NCI-H2196 treated with DMSO at 0.1 percent for 48 hours (cell line): ENCODE results near the gene PMAIP1.

Experiments used
- DNase-seq: peaks from one replicate; lab custom pipeline; 2025; ENCODE audit not compliant: unreplicated experiment; lab: John Stamatoyannopoulos, UW

The PMAIP1 gene

DNA sequence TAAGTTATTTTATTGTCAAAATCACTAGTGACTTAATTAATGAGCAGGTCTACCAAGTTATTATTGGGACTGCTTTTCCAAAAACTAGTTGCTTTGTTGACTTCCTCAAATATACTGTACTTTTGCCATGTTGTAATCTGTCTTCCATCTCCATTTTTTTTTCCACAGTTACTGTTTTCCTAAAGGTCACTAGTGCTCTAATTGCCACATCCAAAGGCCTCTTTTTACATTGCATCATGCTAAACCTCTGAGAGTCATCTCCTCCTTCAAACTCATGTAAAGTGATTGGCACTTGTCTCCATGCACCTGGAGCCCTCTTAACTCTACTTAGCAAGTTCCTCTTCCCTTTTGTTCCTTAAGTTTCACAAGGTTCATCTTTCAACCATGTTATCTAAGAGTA, 11.8 kb downstream of the PMAIP1 start:
- no peak for DNase-seq

DNA sequence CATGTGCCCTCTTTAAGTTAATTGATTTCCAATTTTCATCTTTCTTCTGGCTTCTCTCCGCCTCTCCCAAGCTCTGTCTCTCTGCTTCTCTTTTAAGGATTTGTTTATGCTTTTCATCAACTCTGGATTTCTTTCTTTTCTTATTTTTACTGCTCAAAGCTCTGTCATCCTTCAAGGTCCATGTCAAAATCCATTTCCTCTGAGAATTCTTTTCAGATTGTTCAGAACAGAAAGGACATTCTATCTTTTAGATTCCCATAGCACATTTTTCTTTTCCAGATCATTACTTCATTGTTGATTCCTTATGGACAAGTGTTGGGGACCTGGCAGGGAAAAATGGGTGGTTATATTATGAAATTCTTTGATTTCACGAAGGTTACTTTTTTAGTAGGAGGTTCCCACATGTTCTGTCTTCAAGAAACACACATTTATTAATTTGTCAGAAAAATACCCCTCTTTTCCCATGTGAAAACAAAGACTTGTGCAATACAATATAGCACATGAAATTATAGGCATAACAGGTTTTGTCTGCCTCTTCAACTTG, 12.3 kb downstream of the PMAIP1 start:
- DNase-seq, result no peak

DNA sequence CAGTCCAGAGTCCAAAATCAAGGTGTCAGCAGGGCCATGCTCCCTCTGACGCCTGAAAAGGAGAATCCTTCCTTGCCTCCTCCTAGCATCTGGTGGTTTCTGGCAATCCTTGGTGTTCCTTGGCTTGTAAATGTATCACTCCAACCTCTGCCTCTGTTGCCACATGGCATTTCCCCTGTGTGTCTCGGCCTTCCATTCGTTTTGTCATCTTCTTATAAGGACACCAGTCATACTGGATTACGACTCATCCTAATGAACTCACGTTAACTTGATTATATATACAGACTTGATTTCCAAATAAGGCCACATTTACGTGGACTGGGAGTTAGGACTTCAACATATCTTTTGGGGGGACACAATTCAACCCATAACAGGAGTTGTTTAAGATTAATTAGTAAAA, 15.8 kb downstream of the PMAIP1 start:
- DNase-seq, result no peak

DNA sequence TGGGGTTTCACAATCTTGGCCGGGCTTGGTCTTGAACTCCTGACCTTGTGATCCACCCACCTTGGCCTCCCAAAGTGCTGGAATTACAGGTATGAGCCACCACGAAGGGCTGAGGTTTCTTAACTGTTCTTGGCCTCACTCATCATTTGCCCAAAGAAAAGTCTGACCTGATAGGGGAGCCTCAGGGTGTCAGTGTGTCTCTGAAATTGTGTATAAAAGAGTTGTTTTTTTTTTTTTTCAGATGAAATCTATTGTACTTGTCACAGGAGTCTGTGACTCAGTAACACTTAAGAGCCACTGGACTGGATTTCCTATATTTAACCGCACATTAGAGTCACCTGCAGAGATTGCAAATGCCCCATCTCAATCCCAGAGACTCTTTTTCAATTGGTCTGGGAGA, 16.9 kb downstream of the PMAIP1 start:
- no peak for DNase-seq

DNA sequence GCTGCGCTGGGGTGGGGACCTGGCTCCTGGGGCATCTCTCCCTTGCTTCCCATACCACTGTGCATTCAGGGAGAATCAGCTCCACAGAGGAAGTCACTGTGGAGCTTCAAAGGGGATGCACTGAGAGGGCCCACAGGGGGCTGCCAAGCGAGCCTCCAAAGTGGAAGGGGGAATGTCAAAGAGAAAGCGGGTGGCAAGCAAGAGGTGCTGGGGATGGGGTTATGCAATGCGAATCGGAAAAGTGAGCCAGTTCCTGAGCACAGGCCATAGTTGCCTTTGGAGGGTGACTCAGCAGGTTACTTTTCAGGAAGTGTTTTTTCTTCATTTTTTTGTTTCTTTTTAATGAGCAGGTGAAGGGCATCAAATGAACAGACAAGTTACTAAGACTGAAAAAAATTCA, 17.6 kb downstream of the PMAIP1 start:
- no peak for DNase-seq

DNA sequence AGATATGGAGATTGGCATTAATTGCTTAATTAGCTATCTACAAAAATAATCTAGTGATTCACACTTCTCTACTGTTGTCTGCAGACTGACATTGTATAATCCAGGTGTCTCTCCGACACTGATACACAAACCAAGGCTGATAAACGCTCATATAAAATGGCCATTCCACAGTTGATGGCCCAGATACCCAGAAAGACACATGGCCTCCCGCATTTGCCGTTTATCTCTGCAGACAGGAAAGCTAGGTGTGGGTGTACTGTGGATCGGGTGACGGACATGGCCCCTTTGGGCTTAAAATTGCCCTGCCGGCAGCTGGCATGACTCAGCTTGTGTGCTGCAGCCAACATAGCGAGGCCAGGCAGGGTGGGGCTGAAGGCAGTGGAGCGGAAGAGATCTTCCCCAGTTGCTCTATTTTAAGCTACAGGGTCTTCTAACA, 18.5 kb downstream of the PMAIP1 start:
- DNase-seq, result peak; percentile 56

DNA sequence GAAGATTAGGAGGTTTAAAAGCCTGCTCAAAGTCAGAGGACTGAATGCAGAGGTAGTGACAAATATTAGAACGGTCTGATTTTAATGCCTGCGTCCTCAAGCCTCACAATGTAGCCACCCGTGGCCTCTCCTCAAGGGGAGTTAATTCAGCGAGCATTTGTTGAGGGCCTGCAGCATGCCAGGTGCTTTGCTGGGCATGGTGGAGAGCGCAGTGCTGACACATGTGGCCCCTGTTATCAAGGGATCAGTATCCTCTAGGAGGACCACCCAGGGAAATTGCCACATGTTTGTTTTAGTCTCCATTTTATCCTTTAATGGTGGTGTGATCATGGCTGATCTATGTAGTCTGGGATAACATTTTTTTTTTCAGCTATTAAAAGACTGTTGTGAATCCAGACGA, 19.2 kb downstream of the PMAIP1 start:
- DNase-seq, result no peak

DNA sequence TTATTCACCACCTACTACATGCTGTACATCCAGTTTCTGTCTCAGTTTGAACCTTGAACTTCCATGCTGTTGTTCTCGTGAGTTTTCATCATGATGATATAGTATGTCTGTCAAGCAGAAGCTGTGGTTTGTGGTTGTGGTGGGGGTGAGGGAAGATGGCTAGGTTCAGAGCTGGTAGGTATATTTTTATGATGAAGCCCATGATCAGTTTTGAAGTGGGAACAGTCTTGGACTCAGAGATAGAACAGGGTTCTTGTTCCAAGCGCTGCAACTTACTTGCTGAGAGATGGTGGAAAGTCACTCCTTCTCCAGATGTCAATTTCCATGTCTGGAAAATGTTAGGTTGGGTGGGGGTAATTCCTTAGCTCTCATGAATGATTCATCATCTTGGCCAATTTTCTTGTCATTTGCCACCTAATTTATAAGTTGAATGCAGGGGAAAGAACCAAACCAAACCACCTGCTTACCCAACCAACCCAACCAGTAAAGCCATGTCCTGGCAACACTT, 21.6 kb downstream of the PMAIP1 start:
- no peak for DNase-seq

DNA sequence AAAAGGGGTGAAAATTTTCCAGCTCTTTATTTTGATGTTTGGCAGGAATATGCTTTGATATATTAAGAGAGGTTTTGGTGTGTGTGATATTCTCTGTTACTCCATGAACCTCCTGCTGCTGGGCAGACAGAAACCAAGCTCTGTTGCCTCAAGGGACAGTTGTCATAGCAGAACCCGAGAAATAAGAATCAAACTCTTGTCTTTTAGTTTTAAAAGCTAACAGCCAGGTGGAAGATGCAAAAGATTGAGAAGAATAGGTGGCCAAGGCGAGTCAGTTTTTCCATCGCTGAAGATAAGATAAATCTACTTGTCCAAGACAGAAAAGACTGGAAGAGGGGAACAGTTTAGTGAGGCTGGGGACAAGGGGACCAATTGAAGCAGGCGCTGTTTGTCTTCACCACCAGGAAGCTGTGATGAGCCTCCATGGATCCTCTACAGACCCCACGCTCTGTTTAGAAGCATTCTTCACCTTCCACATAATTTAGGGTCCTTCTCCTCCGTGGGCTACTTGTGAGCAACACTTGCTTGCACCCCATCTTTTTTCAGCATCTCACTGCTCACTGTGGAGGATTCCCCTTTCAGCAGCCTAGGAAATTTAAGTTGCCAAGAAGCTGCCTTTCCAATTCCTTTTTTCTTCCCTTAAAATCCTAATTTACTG, 23.9 kb downstream of the PMAIP1 start:
- DNase-seq, result no peak

DNA sequence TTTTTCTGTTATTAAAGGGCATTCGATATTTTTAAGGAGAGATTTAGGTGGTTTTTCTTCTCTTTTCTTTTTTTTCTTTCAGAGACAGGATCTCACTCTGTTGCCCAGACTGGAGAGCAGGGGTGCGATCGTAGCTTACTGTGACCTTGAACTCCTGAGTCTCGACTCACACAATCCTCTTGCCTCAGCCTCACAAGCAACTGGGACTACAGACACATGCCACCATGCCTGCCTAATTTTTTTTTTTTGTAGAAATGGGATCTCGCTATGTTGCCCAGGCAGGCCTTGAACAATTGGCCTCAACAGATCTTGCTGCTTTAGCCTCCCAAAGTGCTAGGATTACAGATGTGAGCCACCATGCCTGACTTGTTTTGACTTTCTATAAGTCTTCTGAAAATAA, 26.3 kb downstream of the PMAIP1 start:
- no peak for DNase-seq

DNA sequence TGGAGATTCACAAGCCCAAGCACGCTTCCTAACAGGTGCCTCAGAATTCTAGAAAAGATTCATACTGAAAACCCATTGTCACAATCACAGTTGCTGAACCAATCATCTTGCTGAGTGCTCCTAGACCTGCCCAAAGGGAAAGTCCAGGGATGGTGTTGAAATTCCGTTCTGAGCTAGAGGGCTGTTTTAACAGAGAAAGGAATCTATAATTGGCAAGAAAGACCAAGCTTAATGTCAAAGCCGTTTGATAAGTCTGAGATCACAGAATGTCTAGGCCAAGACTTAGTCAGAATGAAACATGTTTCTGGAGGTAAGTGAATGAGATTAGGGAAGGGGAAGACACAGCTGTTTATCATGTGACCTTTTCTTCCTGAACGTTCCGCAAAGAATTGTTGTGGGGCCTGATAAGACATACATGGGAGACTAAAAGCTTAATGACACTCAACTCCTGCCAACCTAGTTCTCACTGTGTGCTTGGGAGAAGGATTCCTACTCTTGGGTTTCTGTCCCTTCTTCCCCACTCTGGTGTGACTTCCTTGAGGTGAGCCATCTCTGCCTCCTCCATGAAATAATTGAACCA, 27.5 kb downstream of the PMAIP1 start:
- DNase-seq, result no peak

DNA sequence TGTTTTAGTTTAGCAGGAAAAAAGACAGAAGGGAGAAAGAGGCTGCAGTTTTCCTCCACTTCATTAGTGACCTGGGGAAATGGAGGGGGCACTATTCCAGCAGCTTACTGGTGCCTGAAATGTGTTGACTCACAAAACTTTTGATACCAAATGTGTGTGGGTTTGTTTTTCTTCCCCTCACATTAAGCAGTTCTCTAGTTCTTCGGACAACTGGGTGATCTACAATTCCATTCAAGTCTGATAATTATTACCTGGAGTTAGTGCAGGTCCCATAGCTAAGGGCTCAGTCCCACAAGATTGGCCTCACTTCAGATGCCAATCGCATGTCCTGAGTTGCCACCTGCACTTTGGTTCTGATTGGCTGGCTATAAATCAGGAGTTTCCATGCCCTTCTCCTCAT, 28.4 kb downstream of the PMAIP1 start:
- no peak for DNase-seq

DNA sequence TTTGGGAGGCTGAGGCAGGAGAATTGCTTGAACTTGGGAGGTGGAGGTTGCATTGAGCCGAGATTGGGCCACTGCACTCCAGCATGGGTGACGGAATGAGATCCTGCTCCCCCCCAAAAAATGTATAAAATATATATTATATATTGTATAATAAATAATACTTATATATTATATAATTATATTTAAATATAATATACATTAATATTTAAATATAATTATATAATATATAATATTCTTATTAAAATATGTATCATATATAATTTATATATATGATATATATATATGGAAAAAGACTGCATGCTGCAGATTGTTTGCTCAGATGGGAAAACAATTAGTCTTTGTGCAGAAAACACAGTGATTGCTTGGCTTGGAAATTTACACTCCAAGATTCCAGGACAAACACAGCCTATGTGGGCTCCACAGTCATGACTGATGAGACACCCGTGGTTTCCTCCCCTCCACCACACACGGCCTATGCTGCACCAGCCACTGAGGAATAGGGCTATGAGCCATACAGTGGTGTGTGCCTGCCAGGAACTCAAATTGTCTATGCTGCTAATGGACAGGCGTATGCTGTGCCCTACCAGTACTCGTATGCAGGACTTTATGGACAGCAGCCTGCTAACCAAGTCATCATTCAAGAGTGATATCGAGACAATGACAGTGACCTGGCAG, 30.0 kb downstream of the PMAIP1 start:
- DNase-seq, result no peak

DNA sequence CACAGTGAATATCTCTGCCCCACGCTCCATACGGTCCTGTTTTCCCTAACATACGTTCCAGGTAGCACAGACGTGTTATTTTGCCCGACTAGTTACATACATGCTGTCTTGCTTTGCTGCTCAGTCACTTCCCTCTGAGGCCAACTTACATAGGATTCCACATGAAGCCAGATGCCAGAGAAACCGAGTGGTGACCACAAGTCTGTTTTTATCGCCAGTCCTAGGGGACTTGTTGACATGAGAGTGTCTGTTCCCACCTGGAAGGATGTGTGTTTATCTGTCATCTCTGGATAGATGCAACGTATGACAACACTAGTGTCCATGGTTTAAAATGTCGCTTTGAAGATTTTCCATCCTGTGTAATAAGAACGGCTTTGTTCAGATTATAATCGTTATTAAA, 32.6 kb downstream of the PMAIP1 start:
- DNase-seq, result no peak

DNA sequence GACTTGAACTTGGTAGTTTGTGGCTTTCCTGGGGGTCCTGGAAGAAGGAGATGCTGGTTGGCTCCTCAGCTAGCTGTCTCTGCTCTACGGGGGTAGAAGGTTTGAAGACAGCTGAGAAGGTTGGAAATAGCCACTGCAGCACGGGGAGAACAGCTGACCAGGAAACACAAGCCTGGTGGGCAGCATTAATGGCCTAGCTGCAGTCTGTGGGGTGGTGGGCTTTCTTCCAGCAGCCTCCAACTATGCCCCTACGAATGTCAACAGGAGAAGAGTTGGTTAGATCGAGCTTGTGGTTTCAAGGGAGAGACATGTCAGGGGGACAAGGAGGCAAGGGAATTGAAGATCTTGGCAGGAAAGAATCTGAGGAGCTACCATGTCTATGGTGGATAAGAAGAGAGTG, 38.9 kb downstream of the PMAIP1 start:
- no peak for DNase-seq

DNA sequence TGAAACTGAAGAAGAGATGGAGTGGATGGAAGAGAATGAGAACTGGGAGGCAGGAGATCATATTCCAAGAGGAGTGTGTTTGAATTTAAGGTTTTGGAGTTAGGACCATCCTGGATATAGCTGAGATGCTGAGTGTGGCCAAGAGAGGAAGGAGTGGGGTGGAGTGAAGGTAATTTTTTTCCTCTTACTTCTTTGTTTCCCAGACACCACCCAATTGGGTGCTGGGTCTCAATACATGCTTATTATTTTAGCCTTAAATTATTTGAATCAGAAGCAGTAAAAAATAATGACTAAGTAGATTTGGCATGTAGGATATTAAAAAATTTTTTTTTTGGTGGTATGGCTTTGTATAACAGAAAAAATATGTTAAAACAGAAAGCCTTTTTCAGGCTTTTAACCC, 39.3 kb downstream of the PMAIP1 start:
- no peak for DNase-seq

DNA sequence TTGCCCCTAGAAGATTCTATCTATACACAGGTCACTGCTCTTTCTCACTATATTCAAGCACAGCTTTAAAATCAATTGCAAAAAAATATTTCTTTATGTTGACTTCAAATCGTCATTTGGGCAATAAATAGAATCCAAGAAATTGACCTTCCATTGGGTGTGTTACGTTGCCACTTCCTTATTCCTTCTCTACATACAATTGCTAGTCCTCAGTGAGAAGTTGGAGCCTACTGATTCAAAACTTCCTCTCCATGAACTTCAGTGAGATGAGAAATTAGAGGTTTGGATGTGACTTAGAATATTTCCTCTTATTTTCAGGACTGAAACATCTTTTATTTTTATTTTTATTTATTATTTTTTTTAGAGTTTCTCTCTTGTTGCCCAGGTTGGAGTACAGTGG, 40.3 kb downstream of the PMAIP1 start:
- DNase-seq, result no peak

DNA sequence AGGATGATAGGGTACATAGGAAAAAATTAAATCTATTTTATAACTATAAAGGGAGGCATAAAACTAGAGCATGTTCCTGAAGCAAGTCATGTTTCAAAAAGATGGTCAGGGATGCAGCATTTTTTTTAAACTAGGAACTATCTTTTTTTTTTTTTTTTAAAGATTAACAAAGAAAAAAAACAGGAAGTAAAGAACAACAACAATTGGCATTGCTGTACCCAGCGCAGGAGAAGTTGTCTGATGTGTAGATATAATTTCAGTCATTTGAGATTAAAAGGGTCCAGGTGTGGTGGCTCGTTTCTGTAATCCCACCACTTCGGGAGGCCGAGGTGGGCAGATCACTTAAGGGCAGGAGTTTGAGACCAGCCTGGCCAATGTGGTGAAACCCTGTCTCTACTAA, 41.5 kb downstream of the PMAIP1 start:
- no peak for DNase-seq

DNA sequence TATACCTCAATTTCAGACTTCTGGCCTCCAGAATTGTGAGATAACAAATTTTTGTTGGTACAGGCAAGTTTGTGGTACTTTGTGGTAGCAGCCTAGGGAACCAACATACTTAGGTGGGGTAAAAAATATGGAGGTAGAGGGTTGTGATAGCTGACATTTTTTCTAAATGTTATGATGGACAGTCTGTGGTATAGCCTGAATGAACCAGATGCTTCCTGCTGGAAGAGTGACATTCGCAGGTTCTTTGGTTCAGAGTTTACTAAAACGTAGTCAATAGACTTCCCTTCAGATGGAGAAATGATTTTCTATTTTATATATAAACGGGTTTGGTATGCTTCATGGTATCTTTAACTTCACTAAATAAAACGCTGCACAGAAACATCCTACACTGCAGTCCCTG, 42.8 kb downstream of the PMAIP1 start:
- DNase-seq, result no peak

DNA sequence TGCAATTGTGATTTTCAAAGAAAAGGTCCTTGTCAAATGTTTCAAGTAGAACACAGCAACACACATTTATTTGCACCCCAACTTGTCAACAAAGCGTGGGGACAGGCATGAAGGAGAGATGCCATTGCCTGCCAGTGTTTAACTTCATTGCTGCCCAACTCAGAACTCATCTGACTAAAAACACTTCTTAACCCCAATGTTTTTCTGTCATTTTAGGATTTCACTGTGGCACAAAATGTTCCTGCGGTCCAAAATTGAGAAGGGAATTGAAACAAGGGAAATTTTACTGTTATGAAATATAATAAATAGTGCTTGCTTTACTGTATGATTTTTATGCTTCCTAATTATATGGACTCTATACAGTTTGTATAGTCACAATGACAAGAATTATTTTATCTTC, 45.7 kb downstream of the PMAIP1 start:
- DNase-seq, result no peak

DNA sequence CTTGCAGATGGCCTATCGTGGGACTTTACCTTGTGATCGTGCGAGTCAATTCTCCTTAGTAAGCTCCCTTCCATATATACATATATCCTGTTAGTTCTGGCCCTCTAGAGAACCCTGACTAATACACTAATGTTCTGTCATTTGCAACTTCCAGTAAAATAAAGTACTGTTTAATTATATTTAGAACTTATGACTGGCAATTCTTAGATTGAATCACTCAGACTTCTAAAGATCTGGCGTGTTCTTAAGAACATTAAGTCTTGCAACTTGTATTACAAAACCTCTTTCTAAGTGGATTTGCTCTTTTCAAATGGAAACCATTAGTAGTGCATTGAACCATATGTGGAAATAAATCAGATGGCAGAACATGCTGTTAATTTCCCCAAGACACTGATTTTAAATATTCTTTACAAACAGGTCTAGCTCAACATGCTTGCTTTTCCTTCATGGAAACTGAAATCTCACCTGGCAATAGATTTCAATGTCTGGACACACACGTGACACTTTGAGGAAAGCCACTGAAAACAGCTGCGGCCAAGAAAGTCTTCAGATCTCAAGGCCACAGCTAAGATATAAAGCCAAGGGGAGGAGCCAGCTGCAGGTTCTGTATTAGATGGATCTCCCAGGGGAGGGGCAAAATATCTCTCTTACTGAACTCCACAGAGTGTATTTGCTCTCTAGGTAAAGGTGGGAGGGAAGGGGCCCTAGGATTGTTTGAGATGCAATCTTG, 50.6 kb downstream of the PMAIP1 start:
- no peak for DNase-seq

DNA sequence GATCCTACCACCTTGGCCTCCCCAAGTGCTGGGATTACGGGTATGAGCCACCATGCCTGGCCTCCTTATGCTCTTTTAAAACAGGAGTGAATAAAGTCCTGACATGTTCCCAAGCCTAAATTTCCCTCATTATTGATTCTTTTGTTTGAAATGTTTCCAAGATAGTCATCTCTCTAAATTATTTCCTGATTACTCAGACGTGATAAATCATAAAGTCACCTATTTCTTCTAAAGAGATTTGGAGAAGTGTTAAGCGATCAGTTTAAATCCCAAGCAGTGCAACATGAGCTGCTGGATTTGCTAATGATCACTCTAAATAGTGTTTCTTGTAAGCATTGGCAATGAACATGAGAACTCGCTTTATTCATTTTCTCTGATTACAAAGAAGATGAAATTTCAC, 51.8 kb downstream of the PMAIP1 start:
- no peak for DNase-seq
